ENCODE results near the gene VENTX.
A peak's percentile ranks its signal among the peaks of the same experiment; 100 is the strongest.
"Not testable (repeated sequence)": the region's sequence is repeated elsewhere in the genome, so short reads cannot be mapped to it uniquely, and the experiment has no call there.

The VENTX gene

DNA sequence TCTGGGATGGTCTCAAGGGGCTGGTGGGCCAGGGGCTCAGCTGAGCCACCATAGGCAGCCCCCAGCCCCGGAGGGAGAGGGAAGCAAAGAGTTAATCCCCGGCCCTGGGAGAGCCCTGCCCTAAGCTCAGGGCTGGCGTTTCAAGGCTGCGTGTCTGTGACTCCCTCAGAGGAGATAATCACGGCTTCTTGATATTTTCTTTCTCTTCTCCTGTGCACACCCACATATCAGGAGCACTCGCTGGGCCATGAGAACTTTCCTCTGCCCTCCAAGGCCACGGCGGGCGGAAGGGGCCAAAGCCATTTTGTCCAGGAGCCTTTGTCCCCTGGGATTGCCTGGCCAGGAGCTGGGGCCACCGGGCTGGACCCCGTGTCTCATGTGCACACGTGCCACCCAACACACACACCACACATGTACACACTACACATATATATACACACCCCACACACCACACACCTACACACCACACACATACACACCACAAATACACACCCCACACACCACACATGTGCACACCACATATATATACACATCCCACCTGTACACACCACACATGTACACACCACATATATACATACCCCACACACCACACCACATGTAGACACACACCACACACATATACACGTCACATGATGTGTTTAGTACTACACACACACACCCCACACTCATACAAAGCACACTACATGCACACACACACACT lies 16.9 kb downstream of the VENTX start:
- no peak for DNase-seq (ENCODE audit: low read depth in 2 of 2)

GRCh38 chr10:133255323-133255722 lies 17.7 kb downstream of the VENTX start:
- no peak for DNase-seq (ENCODE audit: low read depth in 2 of 2)

GRCh38 chr10:133257489-133258065 lies 19.9 kb downstream of the VENTX start:
- DNase-seq (ENCODE audit: low read depth in 2 of 2): peak in 1 of 2 donors; percentile 32

DNA sequence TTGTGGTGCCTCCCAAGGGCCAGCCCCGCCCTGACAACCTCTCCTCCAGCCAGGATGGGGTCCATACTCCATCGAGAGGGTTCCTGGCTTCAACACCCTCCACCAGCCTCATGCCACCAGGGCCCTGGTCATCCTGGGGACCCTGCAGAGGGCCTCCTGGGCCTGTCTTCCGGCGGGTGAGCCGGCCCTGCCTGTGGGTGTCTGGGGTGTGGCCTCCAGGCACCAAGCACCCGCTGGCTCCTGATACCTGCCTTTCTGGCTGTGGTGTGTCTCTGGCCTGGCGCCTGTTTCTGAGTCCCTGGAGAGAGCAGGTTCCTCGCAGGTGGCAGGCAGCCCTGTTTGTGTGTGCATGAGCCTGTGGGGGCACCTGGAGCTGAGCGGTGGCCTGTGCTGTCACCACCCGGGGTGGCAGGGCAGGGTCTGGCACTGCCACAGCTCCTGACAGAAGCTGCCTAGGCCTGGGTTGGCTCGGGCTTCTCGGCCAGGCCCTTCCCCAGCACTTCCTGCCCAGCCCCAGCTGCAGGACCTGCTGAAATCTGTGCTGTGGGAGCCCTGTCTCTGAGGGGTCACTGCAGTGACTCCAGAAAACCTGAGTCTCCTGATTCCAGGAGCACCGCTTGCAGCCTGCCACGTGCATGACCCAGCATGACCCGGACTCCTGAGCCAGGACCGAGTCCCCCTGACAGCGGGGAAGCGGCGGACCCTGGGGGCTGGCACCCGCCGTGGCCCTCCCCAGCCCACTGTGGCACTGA lies 20.6 kb downstream of the VENTX start:
- peak in 1 of 2 donors; percentile 29 for DNase-seq (ENCODE audit: low read depth in 2 of 2)

- peak; percentile 67 to 92 for DNase-seq (ENCODE audit: low read depth in 2 of 2)
These were observed 21.4 kb downstream of the VENTX start for GRCh38 chr10:133258818-133259601.

GRCh38 chr10:133259602-133259989 lies 21.9 kb downstream of the VENTX start:
- DNase-seq (ENCODE audit: low read depth in 2 of 2): no peak

GRCh38 chr10:133260895-133261725 lies 23.5 kb downstream of the VENTX start:
- peak; percentile 54 to 75 for DNase-seq (ENCODE audit: low read depth in 2 of 2)

DNA sequence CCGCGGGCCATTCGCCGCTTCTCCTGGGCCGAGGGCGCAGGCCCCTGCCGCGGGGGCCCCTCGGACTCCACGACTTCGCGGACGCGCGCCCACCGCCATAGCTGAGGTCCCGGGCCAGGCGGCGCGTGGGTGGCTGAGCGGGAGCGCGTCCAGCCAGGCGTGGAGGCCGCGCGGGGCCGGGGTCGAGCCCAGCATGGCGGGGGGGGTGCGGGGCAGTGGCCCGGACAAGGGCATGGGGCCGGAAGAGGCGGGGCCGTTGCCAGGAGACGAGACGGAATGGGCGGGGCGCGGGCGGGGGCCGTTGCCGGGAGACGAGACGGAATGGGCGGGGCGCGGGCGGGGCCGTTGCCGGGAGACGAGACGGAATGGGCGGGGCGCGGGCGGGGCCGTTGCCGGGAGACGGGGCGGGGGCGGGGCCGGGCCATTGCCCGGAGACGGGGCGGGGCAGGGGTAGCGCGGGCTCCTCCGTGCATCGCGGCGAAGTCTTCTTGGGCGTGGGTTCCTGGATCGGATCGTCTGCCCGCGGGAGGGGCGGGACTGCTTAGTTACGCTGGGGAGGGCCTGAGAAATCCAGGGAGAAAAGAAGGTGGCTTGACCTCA lies 24.2 kb downstream of the VENTX start:
- DNase-seq (ENCODE audit: low read depth in 2 of 2): peak; percentile 79 to 84

- no peak for DNase-seq (ENCODE audit: low read depth in 2 of 2)
These were observed 25.0 kb downstream of the VENTX start for GRCh38 chr10:133262696-133263095.

DNA sequence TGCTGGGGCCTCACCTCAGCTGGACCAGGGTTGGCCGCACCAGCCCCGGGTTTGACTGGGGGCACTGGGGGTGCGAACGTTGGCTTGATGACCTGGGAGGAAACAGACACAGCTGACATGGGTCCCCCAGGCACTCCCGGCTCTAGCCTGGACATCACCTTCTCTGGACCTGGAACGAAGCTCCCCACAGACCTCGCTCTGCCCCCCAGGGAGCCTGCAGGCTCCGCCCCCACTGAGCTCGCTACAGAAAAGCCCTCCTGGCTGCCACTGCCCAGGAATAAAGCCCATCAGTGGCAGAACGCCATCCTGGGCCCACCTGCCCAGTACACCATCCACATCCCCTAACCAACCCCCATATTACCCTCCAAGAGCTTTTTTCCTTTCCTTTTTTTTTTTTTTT lies 26.0 kb downstream of the VENTX start:
- no peak for DNase-seq (ENCODE audit: low read depth in 2 of 2)

- DNase-seq (ENCODE audit: low read depth in 2 of 2): no peak
These were observed 26.8 kb downstream of the VENTX start for GRCh38 chr10:133264461-133264860.

- DNase-seq (ENCODE audit: low read depth in 2 of 2): not testable (repeated sequence)
These were observed 27.4 kb downstream of the VENTX start for GRCh38 chr10:133265052-133265451.

DNA sequence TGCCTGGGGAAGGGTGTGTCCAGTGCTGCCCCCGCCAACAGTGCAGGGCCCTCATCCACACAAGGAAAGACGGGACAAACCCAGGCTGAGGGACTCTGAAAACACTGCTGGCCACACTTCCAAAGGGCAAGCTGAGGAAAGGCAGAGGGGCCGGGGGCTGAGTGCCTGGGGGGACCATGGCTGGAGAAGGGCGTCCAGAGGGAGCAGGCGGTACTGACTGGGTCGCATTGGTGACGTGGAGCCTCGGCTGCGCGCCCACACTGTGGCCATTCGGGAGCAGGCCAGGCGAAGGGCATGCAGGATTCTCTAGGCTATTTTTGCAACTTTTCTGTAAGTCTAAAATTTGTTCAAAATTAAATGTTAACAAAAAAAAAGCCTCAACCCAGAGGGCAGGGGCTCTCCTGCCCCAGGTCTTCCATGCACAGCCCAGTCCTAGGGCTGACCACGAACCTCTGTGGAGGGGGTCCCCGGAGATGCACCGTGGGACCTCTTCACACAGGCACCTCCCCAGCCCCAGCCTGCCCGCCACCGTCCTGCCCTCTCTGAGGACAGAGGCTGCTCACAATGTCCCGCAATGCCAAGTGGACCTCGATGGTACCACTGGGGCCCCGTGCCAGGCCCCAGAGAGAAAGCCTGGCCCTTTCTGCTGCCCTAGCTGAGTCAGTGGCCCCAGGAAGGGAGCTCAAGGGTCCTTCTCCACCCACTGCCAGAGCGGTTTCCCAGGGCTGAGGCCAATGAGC lies 28.6 kb downstream of the VENTX start:
- no peak for DNase-seq (ENCODE audit: low read depth in 2 of 2)

DNA sequence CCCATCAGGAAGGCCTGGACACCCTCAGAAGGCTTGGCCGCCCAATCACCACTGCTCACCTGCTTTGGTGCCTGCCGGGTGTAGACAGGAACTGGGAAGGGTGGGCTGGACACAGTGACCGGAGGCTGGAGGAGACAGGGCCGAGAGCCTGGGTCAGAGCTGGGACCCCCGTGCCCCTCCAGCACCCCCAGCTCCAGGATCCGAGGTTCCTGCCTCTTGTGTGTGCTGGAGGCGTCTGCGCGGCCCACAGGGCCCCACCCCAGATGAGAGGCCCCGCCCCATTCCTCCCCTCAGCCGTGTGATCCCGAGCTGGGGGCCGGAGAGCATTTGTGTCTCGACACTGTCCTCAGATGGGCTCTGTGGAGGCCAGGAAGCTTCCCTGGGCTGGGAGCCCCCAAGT lies 29.6 kb downstream of the VENTX start:
- DNase-seq (ENCODE audit: low read depth in 2 of 2): no peak

DNA sequence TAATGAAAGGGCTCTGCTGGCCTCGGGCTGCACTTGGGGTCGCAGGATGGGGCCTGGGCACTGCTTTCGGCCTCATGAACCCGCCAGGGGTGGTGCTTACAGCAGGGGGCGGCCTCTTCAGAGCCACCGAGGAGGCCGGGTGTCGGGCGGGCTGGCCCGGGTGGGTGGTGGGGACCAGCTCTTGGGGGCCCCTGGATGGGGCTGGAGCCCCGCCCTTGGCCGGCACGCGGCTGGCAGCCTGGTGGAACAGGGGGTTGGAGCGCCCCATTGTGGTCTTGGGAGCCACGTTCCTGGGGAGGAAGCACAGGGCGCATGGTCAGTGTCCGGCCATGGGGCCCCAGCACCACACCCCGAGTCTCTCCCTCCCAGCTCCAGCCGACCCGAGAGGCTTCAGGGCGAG lies 30.2 kb downstream of the VENTX start:
- no peak for DNase-seq (ENCODE audit: low read depth in 2 of 2)

DNA sequence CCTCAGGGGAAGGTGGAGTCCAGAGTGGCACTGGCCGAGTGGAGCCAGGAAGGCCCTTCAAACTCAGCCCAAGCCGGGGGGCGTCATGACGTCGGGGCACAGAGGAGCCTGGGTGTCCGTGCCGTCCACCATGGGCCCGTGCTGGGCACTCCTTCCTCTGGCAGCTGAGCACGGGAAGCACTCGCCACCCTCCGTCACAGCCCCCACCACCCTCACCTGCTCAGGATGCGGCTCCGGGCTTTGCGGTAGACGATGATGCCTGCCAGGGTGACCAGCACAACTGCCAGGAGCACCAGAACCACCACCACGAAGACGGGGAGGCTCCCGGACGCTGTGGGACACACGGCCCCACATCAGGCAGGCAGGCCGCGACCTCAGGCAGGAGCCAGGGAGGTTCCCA lies 30.9 kb downstream of the VENTX start:
- DNase-seq (ENCODE audit: low read depth in 2 of 2): no peak

GRCh38 chr10:133269367-133269766 lies 31.7 kb downstream of the VENTX start:
- no peak for DNase-seq (ENCODE audit: low read depth in 2 of 2)

- no peak for DNase-seq (ENCODE audit: low read depth in 2 of 2)
These were observed 32.5 kb downstream of the VENTX start for GRCh38 chr10:133270204-133270603.

DNA sequence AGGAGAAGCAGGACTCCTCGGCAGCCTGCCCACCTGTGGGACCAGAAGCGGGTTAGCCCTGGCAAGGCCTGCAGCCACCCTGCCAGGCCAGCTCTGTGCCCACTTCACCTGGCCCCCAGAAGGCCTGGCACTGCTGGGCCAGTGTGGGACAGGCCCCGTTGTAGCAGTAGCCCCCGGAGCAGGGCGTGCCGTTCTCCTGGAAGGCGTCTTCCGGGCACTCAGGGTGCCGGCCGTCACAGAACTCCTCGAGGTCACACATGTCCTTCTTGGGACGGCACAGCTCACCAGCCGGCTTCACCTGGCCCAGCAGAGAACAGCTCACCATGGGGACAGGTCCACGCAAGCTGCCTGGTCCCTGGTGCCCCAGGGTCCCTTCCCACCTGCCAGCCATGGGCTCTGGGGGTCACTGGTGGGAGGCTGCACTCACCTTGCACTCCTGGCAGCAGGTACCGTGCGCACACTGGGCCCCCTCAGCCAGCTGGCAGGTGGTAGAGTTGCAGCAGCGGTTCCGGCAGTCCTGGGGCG lies 33.2 kb downstream of the VENTX start:
- no peak for DNase-seq (ENCODE audit: low read depth in 2 of 2)
